Stimulated activated CD8-positive, alpha-beta memory T cell treated with anti-CD3 and anti-CD28 coated beads, Interleukin-4, amount 100 ng/mL, for 1 hour (primary cell): ENCODE measurements around the gene TNK1.
"Not testable (repeated sequence)": the region's sequence is repeated elsewhere in the genome, so short reads cannot be mapped to it uniquely, and the experiment has no call there.

Experiments
- DNase-seq, 2 donors: peaks; one replicate each; pipeline ENCODE4 v3.0.0-alpha.2; 2020; ENCODE audit warnings: low read depth in 2 of 2, low spot score in 1 of 2

Gene TNK1

DNA sequence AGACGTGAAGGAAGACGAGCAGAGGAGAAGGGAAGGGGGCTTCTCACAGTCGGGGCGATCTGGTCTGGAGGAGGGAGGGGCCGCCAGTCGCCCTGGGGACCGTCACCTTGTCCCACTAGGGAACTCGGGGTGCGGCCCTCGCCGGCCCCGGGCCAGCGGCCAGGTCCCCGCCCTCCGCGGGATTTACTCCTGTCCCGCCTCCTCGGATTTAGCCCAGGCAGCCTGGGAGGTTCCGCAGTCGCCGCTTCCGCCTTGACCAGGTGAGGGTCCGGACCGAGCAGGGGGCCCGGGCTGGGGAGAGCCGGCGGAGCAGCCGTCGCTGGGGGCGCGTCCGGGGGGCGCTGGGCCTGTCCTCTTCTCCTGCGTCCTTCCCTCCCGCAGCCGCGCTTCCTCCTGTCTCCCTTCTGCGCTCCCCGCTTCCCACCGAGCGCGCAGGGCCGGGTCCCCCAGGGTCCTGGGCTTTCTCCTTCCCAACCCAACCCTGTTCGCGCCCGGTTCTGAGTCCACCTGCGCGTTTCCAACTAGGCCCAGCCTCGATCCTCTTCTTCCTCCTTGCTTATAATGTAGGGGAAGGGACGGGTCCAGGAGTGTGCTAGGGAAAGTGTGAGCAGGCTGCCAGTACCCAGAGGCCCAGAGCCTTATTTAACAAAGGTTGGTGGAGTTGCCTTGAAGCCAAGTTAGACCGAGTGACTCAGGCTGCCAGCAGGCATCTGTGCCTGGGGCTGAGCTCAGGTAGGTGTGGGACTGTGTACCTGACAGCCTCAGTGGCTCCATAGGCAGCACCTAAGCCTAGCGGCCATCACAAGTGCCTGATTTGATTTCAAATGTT lies at the start of gene TNK1:
TSS of gene TNK1 (plus strand) at position 235 of the 829 bp plus-strand sequence. CDS start 1,838 bp downstream, outside the sequence.
- DNase-seq: no peak

GRCh38 chr17:7332111-7332510 lies 48.8 kb upstream of the TNK1 start:
- DNase-seq: no peak

GRCh38 chr17:7332600-7333069 lies 48.3 kb upstream of the TNK1 start:
- DNase-seq: not testable (repeated sequence)

- DNase-seq: no peak
Measured at GRCh38 chr17:7334938-7335538, 45.9 kb upstream of the TNK1 start.

DNA sequence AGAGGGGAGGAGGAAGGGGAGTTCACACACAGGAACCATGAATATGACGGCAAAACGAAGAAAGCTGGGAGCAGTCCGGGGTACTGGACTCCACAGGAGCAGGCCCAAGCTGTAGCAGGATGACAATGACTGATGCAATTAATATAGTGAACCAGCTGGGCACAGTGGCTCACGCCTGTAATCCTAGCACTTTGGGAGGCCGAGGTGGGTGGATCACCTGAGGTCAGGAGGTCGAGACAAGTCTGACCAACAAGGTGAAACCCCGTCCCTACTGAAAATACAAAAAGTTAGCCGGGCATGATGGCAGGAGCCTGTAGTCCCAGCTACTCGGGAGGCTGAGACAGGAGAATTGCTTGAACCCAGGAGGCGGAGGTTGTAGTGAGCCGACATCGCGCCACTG lies 45.1 kb upstream of the TNK1 start:
- not testable (repeated sequence) for DNase-seq

DNA sequence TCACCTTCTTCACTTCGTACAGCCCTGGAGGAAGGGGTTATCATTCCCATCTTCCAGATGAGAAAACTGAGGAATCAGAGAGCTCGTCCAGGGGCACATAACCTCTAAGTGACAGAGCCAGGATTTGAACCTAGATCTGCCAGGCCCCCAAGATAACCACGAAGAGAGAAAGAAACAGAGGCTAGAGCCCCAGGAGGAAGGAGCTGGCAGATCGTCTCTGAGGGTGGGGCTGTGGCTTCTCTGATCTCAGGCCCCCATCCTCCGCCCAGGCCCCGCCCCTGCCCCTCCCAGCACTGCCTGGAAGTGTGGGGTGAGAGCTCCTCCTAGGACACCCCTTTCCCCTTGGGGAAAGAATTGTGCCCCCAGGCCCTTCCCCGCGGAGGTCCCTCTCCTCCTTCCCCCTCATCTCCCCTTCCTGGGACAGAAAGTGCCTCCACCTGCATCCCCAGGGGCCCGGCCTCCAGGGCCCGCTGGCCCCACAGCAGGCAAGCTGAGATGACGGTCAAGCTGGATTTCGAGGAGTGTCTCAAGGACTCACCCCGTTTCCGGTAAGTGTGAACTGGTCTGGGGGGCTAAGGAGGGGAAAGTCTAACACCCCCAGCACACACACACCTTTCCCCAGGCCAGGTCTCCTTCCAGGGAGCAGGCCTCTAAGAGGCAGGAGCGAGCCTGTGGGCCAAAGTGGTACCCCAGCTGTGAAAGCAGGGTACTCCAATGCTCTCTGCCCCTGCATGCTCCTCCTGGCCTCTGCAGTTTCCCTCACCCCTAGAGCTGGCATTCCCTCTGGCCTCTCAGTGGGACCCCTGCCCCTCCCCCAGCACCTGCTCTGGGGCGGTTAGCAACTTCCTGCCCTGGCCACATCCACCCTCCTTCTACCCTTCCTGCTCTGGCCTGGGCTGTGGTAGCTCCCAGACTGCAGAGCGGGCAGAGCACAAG lies 44.4 kb upstream of the TNK1 start, which contains the start of gene ACAP1:
TSS of gene ACAP1 (plus strand) at position 290 of the 936 bp plus-strand sequence. CDS start at position 496, 206 bp downstream.
- DNase-seq: peak; percentile 73 to 76

GRCh38 chr17:7337600-7337999 lies 43.3 kb upstream of the TNK1 start:
- not testable (repeated sequence) for DNase-seq

DNA sequence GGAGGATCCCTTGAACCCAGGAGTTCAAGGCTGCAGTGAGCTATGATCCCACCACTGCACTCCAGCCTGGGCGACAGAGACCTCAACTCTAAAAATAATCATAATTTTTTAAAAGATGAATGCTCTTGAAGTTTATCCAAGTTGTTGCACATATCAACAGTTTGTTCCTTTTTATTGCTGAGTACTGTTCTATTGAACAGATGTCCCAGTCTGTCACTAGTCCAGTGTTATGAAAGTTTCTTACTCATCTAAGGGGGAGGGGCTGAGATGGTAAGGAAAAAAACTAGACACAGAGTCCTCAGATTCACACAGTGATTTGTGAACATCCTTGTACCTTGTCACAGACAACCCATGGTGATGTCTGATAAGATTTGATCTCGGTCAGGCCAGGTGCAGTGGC lies 40.7 kb upstream of the TNK1 start:
- no peak for DNase-seq

- no peak for DNase-seq
Measured at GRCh38 chr17:7341842-7342241, 39.0 kb upstream of the TNK1 start.

- DNase-seq: no peak
Measured at GRCh38 chr17:7343250-7343649, 37.6 kb upstream of the TNK1 start.

GRCh38 chr17:7346761-7347614 lies 33.9 kb upstream of the TNK1 start:
- DNase-seq: no peak

DNA sequence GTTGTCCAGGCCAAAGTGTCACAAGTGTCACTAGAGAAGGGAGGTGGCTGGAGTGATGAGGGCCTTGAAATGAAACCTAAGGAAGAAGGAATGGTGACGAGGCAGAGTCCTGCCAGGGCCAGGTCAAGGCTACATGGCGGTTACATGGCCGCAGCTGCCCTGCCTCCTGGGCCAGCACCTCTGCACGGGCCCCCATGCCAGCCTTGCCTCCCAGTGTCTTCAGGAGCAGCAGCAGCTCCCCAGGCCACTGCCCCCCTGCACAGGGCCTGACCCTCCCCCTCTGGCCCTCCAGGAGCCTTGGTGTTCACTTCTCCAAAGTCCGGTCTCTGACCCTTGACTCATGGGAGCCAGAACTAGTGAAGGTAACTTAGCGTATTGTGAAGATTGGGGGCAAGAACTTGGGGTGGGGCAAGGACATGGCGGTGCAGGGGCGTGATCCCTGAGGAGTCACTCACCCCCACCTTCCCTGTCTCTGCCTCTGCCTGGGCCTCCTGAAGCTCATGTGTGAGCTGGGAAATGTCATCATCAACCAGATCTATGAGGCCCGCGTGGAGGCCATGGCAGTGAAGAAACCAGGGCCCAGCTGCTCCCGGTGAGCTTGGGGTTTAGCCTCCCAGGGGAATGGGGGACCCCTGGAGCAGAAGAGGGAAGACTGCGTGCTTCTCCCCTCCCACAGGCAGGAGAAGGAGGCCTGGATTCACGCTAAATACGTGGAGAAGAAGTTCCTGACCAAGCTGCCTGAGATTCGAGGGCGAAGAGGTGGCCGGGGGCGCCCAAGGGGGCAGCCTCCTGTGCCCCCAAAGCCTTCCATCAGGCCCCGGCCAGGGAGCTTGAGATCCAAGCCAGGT lies 33.0 kb upstream of the TNK1 start:
- no peak for DNase-seq

DNA sequence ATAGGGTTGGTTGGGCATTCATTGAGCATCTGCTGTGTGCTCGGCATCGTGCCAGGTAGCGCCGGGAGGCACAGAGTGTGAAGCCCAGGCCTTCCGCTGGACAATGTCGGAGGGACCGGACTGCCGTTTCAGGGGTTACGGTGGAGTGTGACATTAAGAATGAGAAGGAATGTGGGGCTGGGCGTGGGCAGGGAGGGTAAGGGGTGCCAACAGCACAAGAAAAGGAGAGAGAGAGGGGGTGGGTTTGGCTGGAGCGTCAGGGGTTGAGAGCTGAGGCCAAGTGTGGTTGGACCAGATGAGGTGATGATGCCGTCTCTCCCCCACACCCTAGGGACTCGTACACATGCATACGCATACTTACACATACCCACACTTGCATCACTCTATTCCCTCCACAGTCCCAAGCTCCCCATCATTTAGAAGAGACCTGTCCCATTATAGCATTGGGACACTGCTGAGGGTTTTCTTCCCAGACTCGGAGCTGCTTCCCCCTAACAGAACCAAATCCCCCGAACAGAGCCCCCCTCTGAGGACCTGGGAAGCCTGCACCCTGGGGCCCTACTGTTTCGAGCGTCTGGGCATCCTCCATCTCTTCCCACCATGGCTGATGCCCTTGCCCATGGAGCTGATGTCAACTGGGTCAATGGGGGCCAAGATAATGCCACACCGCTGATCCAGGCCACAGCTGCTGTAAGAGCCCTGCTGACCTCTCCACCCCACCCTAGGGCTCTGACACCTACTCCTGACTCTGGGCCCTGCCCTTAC lies 32.2 kb upstream of the TNK1 start:
- no peak for DNase-seq

- DNase-seq: peak; percentile 43 to 61
Measured at GRCh38 chr17:7351665-7352502, 29.0 kb upstream of the TNK1 start, which contains the start of gene KCTD11. Gene KCTD11, plus strand, starts transcription at chr17:7352162.

DNA sequence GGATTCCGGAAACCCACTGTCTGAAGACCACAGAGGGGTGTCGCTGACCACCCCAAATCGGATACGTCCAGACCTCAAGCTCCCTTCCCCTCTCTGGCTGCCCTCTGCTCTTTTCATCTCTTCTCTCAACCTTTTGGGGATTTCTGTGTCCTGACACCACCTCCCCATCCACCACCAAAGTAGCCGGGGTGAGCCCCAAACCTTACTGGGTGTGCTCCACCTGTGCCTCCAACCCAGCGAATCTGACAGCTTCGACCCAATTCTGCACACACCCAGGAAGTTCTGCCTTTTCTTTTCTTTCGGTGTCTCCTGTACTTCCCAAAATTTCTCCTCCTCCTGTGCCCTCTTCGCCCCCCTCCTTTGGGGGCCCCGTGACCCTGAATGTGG lies 28.4 kb upstream of the TNK1 start:
- no peak for DNase-seq

DNA sequence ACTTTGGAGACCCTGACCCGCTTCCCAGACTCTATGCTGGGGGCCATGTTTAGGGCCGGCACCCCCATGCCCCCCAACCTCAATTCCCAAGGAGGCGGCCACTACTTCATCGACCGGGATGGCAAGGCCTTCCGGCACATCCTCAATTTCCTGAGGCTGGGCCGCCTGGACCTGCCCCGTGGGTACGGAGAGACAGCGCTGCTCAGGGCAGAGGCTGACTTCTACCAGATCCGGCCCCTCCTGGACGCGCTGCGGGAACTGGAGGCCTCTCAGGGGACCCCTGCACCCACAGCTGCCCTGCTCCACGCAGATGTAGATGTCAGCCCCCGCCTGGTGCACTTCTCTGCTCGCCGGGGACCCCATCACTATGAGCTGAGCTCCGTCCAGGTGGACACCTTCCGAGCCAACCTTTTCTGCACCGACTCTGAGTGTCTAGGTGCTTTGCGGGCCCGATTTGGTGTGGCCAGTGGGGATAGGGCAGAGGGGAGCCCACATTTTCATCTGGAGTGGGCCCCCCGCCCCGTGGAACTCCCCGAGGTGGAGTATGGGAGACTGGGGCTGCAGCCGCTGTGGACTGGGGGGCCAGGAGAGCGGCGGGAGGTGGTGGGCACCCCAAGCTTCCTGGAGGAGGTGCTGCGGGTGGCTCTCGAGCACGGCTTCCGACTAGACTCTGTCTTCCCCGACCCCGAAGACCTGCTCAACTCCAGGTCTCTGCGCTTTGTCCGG lies 27.8 kb upstream of the TNK1 start:
- no peak for DNase-seq

DNA sequence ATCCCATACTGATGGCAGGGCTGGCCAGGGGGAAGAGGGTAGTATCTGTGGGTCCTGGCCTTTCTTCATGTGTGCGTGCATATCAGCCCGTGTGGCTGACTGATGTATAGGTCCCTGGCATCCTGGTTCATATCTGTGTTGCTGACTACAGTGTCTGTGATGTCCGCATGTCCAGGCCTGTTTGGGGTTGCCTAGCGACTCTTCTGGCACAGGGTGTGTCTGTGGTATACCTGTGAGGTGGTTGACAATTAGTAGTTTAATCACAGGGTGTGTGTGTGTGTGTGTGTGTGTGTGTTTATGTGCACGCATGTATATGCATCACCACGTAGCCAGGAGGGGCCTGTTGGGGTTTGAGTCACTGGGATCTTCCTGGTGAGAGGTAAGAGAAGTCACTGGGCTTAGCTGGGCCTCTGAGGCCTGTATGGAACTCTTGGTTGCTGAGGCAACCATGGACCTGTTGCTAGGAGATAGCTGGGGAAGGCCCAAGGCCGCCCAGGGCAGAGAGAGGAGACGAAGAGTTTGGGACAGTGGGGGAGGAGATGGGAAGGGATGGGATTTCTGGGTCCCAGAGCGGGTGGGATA lies 26.5 kb upstream of the TNK1 start:
- DNase-seq: no peak
